Stimulated activated CD8-positive, alpha-beta memory T cell treated with anti-CD3 and anti-CD28 coated beads, Interleukin-12 subunit alpha, Interleukin-12 subunit beta, amount 100 ng/mL, for 4 hours (primary cell): ENCODE measurements around the gene OXCT1.

Source experiments
- DNase-seq: peaks from one replicate; pipeline ENCODE4 v3.0.0-alpha.2; 2020; ENCODE audit warnings: low read depth

The OXCT1 gene

DNA sequence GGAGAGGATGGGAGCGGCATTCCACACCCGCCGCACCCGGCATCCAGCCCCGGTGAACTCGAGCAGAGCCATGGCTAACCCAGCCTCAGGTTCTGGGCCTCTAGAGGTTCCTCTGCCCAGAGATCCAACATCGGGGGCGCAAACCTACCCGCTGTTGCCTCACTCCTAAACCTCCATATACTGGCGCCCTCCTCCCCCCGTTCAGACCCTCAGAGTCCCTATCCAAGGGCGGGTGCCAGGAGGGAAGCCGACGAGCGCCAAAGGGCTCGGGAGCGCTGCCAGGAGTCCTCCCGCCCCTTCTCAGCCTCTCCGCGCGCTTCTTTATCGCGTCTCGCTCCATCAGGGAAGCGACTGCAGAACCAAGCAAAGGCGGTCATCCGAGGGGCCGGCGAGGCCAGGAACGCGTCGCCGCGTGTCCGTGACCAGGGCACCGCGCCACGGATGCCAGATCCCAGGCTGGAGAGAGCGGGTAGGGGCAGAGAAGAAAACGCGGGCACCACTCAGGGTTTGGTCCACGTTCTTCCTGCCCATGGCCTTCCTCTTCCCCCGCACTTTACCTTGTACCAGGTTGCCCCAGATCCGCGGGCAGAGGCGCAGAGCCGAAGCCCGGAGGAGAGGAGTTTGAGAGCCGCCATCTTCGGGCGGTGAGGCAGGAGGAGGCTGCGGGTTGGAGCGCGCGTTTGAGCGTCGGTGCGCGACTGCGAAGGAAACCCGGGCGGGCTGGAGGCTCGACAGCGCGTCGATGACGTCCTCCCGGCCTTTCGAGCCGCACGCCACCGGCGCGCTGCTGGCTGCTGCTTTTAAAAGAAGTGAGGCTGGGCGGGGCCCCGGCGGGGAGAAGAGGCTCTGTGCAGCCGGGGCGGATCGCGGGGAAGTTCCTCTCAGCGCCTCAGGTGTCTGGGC lies at the start of gene OXCT1:
Gene OXCT1 (minus strand): TSS at position 702 of the 903 bp plus-strand sequence. CDS start 67 bp downstream, at position 635.
- DNase-seq: peak; percentile 82

DNA sequence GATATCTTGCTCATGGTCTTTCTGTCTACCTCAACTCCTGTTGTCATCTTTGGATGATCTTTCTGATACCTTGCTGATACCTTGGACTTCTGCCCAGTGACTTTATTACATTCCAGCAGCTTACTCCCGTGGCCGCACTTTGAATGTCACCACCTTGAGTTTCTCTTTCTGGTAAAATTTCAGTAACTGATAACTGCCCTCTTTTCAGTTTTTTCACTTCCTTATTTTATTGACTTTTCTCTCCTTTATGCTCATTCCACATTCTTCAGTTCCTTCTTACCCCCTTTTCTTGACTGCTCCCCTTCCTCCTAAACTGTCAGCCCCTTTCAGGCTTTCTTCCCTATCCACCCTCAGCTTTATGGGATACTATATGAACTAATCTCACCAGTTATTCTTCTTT lies 47.9 kb upstream of the OXCT1 start:
- no peak for DNase-seq

DNA sequence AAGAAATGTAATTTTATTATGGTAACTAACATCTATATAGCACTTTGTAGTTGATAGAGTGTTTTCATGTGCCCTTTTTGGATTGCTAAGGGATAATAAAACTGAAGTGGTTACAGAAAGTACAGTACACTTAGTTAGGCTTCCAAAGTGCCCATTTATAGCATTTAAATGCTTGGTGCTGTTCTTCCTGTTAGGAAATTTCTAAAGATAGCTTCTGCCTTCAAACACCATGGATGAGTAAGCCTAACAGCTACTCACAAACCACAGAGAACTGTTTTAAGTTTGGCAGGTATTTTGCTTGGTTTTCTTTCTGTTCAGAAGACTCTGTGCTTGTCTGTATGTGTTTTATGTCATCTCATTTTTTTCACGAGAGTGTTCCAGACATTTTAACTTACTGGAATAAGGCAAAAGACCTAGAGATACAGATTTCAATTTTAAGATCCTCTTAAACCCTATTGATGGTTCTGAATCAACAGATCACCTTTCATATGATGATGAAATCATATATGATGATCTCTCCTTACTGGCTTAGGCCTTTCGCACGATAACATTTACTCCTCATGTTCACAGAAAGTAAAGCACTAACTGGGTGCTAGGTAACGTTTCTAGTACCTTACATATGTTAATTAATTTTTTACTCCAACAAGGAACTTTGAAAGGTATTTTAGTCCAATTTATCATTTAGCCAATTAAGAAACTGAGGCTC lies 38.3 kb upstream of the OXCT1 start:
- no peak for DNase-seq

DNA sequence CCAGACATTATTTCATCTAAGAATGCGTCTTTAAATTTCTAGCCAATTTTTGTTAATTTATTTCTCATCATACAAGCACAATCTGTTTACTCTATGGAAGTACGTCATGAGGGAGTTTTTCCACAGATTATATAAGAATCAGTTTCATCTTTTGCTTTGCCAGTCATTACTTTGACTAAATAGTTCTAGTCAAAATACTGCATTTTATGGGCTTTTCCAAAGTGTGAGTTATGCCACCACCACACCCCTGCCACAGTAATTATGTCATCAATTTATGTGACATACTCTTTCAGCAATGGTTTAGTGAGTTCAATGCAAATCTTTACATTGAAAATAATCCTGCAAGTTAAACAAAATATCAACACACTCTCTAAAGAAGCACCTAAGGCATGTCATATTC lies 35.9 kb upstream of the OXCT1 start:
- DNase-seq: no peak

DNA sequence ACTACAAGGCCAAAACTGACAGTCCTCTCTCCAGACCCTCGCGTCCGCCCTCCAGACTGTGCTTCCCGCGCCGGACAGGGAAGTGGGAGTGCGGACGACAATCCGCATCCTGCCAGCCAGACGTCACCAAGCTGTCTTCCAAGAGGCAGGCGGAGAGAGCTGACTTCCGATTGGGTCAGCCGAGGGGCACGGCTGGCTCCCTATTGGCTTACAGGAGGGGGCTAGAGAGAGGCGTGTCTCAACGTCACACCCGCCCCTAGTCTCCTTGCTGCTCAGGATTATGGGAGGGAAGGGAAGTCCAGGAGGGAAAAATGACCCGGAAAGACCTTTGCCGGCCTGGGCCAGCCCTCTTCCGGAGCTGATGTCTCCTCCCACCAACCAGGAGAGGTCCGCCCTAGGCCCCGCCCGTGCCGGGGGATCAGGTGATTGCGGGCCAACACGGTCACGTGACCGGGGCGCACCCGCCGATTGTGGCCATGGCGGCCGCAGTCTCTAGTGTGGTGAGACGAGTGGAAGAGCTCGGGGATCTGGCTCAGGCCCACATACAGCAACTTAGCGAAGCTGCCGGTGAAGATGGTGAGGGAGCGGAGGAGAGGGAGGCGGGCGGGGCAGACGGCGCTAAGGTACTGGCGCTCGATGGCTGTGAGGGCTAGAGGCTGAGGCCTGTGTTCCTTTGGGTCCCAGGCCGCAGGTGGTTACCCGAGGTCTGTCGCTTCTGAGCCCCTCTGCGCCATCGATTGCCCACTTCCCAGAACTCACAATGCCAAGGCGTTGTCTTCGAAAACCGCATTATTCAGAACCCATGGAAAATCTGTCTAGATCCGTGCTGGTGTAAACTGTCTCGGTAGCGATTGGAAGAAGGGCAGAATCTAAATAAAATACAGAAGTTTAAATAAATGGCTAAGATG lies 33.9 kb upstream of the OXCT1 start, which contains the start of gene RIMOC1:
Gene RIMOC1 (plus strand): TSS at position 453 of the 908 bp plus-strand sequence. CDS start 24 bp downstream, at position 477.
- peak; percentile 94 for DNase-seq

DNA sequence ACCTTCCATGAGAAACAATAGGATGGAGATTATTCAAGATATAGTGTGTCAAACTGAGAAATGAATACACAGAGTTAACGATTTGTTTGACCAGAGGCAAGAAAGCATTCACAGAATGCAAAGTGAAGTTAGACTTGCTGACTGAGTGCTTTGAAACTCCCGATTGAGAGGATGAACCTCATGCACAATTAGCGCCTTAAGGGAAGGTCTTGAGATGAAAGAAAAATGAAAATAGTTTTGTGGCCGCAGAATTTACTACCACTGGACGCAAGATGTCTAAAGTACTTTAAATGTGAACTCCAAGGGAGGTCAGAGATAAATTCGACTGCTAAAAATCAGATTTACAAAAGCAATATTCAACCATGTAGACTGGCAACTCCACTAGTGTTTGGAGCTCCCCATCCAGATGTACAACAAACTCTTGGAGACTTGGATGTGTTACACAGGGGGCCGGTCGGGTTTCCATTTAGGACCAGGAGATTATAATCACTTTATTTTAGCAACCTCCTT lies 33.2 kb upstream of the OXCT1 start:
- no peak for DNase-seq

DNA sequence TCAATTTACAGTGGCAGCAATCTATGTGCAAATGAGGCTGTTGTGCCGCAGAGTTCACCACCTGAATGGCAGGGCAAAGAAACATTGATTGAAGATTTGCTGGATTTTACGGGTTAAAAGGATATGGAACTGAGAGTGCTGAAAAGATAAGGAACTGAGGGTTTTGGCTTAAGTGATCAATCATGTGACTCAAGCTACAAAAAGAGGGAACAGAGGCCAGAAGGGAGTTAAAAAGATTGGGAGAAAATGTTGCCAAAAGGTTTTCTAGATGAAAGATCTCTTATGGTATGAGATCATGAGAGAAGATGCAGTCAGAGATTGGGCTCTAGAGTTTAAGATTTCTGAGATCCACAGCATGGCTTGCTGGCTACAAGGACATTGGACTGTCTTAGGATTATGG lies 26.0 kb upstream of the OXCT1 start:
- DNase-seq: no peak

DNA sequence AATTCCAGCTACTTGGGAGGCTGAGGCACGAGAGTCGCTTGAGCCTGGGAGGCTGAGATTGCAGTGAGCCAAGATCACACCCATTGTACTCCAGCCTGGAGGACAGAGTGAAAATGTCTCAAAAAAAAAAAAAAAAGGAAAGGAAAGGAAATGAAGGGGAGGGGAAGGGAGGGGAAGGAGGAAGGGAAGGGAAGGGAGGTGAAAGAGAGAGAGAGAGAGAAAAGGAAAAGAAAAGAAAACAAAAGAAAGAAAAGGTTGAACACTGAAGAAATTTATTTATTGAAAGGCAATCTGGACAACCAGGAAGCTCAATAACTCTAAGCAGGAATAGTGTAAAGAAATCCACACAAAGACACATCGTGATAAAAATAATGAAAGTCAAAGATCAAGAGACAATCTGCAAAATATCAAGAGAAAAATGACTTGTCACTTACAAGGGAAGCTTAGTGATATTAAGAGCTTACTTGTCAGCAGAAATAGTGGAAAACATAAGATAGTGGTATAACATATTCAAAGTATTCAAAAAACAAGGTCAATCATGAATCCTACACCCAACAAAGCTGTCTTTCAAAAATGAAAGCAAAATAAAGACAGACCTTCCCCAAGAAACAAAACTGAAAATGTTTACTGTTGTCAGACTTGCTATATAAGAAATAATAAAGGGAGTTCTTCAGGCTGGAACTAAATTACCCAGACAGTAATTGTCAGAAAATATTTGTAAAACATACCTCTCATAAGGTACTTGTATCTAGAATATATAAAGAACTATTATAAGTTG lies 23.0 kb upstream of the OXCT1 start:
- DNase-seq: no peak

DNA sequence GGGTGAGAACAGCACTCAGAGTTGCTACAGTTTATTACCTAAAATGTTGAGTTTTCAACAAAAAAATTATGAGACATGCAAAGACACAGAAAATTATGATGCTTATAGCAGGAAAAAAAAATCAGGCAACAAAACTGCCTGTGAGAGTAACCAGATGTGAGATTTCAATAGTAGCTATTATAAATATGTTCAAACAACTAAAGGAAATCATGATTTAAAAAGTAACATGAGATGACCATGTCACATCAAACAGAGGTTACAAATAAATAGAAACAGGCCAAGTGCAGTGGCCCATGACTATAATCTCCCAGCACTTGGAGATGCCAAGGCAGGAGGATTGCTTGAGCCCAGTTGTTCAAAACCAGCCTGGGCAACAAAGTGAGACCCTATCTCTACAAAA lies 21.8 kb upstream of the OXCT1 start:
- DNase-seq: no peak

DNA sequence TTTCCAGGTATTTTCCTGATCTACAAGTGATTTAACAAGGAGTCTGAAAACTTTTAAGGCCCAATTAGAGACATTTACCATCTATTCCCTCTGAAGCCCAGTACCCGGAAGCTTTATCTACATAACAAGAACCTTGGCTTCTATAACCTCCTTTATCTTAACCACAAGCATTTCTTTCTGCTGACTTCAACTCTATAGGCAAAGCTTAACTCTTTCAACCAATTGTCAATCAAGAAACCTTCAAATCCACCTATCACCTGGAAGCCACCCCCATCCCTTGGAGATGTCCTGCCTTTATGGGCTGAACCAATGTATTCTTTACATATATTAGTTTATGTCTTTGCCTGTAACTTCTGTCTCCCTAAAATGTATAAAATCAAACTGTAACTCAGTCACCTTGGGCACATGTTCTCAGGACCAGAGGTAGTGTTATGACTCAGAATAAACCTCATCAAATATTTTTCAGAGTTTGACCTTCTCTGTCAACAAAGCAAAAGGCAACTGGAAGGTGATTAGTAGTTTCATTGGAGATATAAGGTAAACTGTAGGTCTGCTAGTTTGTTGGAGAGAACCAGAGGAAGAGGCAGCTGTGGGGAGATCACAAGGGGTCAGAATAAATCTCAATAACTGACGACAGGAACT lies 21.0 kb upstream of the OXCT1 start:
- DNase-seq: no peak

DNA sequence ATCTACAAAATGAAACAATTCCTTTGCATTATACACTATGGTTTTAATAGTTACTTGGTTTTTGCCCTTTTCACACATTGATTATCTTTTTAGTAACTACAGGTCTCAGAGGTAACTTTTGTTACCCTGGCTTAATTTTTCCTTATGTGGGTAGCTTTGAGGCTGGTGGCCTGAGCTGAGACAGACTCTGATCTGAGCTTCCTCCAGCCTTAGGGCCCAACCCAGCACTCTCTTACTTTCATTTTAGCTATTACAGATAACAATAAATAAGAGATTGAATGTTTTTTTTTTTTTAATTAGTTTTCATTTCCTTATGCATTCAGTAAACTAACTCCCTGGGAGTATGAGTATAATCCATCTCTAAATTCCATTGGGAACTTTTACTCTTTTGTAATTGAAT lies 15.1 kb upstream of the OXCT1 start:
- DNase-seq: no peak

DNA sequence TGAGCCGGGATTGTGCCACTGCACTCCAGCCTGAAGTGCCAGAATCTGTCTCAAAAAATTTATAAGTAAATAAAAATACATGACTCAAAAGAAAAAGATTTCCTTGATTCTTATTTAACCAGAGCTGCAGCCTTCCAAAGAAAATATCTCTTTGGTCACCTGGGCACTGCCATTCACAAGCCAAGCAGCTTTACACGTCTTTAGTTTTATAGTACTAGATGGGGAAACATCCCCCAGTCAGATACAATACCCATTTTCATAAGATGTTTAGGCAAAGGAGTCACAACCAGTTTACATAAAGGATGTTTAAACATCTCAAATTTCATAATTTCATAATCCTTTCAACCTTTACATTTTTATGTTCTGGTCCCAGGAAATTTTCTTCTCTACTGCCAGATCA lies 13.7 kb upstream of the OXCT1 start:
- DNase-seq: no peak

DNA sequence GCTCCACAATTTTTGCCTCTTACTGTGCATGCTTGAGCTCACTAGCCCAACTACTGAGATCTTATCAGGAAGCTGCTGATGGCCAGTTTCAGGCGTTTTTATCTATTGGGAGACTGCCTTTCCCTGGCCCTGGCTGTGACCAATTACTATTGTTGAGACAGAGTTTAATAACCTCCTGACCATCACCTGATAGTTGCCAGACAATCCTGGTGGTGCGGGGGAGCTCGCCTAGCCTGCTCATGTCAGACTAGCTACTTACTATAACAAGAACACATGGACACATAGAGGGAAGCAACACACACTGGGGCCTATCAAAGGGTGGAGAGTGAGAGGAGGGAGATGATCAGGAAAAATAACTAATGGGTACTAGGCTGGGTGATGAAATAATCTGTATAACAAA lies 13.0 kb upstream of the OXCT1 start:
- no peak for DNase-seq

DNA sequence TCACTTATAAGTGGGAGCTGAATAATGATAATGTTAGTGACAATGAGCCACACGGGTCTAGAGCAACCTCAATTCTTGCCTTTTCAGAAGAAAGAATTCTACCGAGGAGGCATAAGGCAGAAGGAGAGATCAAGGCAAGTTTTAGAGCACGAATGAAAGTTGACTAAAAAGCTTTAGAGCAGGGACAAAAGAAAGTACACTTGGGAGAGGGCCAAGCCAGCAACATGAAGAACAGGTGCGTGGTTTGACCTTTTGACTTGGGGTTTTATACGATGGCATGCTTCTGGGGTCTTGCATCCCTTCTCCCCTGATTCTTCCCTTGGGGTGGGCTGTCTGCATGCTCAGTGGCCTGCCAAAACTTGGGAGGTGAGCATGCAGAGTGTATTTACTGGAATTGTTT lies 12.5 kb upstream of the OXCT1 start:
- no peak for DNase-seq

DNA sequence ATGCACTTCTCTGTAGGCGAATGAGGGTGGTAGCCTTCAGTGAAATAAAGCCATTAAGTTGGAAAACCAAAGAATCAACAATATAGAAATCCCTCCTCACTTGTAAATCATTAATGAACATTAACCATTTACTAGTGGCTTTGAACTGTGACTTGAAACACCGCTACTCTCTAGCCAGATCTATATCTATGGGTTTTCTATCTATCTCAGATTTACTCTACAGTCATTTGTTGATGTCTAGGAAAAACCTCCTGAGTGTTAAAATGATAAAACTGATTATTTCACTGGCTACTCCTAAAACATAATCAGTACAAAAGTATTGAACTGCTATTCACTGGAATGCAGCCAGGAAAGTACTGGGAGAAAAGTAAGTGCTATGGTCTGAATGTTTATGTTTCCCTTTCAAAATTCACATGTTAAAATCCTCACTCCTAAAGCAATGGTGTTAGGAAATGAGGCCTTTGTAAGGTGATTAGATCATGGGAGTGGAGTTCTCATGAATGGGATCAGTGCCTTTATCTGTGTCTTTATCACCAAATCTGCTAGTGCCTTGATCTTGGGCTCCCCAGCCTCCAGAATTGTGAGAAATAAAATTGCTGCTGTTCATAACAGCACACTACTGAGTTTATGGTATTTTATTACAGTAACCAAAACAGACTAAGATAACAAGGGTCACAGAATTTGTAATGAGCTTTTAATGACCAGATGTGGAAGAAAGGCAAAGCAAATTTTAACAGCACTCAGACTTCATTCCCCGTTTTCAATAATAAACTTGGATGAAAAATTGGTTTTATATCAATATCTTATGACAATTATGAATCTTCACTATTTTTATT lies 8.6 kb upstream of the OXCT1 start:
- no peak for DNase-seq

DNA sequence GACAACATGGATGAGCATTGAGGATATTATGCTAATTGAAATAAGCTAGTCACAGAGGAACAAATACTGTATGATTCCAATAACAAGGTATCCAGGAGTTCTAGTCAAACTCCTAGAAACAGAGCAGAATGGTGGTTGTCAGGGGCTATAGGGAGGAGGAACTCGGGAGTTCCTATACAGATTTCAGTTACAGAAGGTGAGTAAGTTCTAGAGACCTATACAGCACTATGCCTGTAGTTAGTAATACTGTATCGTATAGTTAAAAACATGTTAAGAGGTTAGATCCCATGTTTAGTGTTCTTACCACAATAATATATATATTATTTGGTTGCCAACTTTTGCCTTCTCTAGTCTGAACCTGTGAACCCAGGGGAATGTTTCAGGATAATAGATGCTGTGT lies 7.9 kb upstream of the OXCT1 start:
- DNase-seq: no peak

DNA sequence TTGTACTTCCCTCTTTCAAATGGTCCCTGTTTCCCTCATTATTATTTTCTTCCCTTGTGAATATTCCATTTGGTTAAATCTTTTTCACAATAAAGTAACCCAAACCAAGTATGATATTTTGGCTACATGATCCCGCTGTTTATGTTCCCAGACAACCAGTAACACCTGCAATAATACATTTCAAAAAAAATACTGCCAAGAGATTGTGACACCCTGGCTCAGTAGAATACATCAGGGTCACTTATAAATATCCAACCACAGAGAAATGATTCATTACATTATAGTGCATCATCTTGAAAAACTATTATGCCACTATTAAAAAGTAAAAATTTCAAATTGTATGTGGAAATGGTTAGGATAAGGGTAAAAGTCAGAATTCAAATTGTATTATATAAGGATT lies 7.2 kb upstream of the OXCT1 start:
- no peak for DNase-seq

DNA sequence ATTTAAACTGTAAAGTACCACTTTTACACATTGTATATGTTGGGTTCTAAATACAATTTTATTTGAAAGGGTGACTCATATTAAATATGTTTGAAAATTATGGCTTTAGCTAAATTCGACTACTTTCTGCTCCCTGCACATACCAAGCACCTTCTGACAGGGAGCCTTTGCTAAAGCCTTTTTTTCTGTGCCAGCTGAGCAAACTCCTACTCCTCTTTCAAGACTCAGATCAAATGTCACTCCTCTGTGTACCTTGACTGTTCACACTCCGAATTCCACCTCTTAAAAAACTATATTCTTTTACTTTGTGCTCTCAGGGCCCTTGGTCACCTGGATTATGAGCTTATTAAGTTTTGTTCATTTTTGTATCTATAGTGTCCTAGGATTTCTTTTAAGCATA lies 6.5 kb upstream of the OXCT1 start:
- no peak for DNase-seq

DNA sequence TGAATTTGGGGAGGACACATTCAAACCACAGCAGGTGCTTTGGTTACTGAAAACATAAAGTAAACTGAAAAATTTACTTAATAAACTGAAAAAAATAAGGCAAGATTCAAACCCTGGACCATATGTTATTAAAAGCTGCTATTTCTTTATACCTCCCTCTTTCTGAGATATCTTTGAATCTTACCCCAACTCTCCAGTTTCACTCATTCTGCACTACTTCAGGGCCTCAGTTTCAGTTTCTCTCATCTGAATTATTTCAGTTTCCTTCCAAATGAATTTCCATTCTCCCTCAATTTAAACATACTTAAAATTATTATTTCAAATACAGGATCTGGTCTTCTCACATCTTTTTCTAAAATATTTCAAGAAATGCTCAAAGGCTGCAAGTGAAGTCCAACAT lies 4.9 kb upstream of the OXCT1 start:
- no peak for DNase-seq

DNA sequence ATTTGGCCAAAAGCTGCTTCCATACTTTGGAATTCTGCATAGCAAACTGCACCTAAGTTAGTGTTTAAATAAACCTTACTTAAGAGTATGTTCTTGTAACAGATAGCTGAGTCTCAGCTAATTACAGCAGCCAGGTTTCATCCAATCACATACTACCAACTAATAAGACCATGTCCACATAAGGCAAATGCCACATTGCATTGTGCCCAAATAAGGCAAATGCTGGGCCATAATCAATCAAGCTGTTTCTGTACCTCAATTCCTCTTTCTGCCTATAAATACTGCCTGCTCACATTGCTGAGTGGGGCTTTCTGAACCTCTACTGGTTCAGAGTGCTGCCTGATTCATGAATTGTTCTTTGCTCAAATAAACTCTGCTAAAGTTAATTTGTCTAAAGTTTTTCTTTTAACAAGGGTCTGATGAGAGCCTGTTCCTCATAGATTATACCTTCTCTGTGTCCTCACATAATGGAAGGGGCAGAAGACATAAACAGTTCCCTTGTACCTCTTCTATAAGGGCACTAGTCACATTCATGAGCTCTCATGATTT lies 4.4 kb upstream of the OXCT1 start:
- no peak for DNase-seq
